SK-N-SH treated with all-trans-retinoic acid at 6 μM for 48 hours (cell line): ENCODE measurements around the gene SLCO1A2.

Experiments used
- ATAC-seq: fragments of 200-7000 bp; cut with Tn5 transposase; 3 replicates; pipeline ENCODE4 v1.9.1; 2020; ENCODE audit warnings: mild to moderate bottlenecking, moderate library complexity
- ARNTL ChIP-seq: fragments of 450-650 bp; formaldehyde crosslinking; IDR thresholded peaks from 2 replicates; pipeline ENCODE4 v1.5.0; 2020; ENCODE audit warnings: low read depth, mild to moderate bottlenecking, moderate library complexity, borderline replicate concordance
- BACH2 ChIP-seq: fragments of 250-450 bp; sonication (Bioruptor Pico); IDR thresholded peaks from 2 replicates; pipeline ENCODE4 v1.9.0; 2021; ENCODE audit warnings: mild to moderate bottlenecking, borderline replicate concordance
- CSDC2 ChIP-seq: fragments of 250-450 bp; sonication (Bioruptor Pico); IDR thresholded peaks from 2 replicates; pipeline ENCODE4 v1.5.0; 2020; ENCODE audit warnings: mild to moderate bottlenecking, moderate library complexity
- ESRRG ChIP-seq: fragments of 250-450 bp; sonication (Bioruptor Pico); IDR thresholded peaks from 2 replicates; pipeline ENCODE4 v1.6.1; 2021; ENCODE audit warnings: mild to moderate bottlenecking
- ISL1 ChIP-seq: fragments of 250-450 bp; sonication (Bioruptor Pico); IDR thresholded peaks from 2 replicates; pipeline ENCODE4 v2.1.2; 2022; ENCODE audit warnings: mild to moderate bottlenecking, moderate library complexity
- OSR1 ChIP-seq: fragments of 250-450 bp; sonication (Bioruptor Pico); IDR thresholded peaks from 2 replicates; pipeline ENCODE4 v1.8.0; 2022; ENCODE audit warnings: moderate library complexity, mild to moderate bottlenecking, inconsistent platforms
- PATZ1 ChIP-seq: fragments of 250-450 bp; sonication (Bioruptor Pico); IDR thresholded peaks from 2 replicates; pipeline ENCODE4 v1.8.0; 2020; ENCODE audit warnings: mild to moderate bottlenecking, moderate library complexity, borderline replicate concordance
- POU6F1 ChIP-seq: fragments of 250-450 bp; sonication (Bioruptor Pico); IDR thresholded peaks from 2 replicates; pipeline ENCODE4 v1.8.0; 2021; ENCODE audit warnings: low read depth, mild to moderate bottlenecking, moderate library complexity, borderline replicate concordance
- RARB ChIP-seq: fragments of 250-450 bp; sonication (Bioruptor Pico); IDR thresholded peaks from 2 replicates; pipeline ENCODE4 v1.8.0; 2021; ENCODE audit warnings: mild to moderate bottlenecking, moderate library complexity
- TOX ChIP-seq: fragments of 250-450 bp; sonication (Bioruptor Pico); IDR thresholded peaks from 2 replicates; pipeline ENCODE4 v1.8.0; 2021; ENCODE audit warnings: mild to moderate bottlenecking, moderate library complexity, borderline replicate concordance
- ZC3H10 ChIP-seq: fragments of 250-450 bp; sonication (Bioruptor Pico); IDR thresholded peaks from 2 replicates; pipeline ENCODE4 v1.5.1; 2021; ENCODE audit warnings: mild to moderate bottlenecking, moderate library complexity
- ZFP3 ChIP-seq: fragments of 250-450 bp; sonication (Bioruptor Pico); IDR thresholded peaks from 2 replicates; pipeline ENCODE4 v1.5.0; 2020; ENCODE audit warnings: mild to moderate bottlenecking, moderate library complexity
- ZNF565 ChIP-seq: fragments of 450-650 bp; formaldehyde crosslinking; conservative IDR thresholded peaks from 2 replicates; pipeline ENCODE4 v1.5.0; 2020; ENCODE audit warnings: low read depth, mild to moderate bottlenecking, moderate library complexity
- ZNF70 ChIP-seq: fragments of 450-650 bp; formaldehyde crosslinking; IDR thresholded peaks from 2 replicates; pipeline ENCODE4 v1.5.0; 2020; ENCODE audit warnings: mild to moderate bottlenecking, moderate library complexity
- ZNF8 ChIP-seq: fragments of 450-650 bp; formaldehyde crosslinking; IDR thresholded peaks from 2 replicates; pipeline ENCODE4 v1.5.0; 2020; ENCODE audit warnings: mild to moderate bottlenecking, moderate library complexity
- TF ChIP-seq, protein P1 (sequence below): fragments of 250-450 bp; sonication (Bioruptor Pico); IDR thresholded peaks from 2 replicates; pipeline ENCODE4 v1.5.1; 2021; ENCODE audit warnings: mild to moderate bottlenecking, moderate library complexity
- TF ChIP-seq, protein P2 (sequence below): fragments of 250-450 bp; sonication (Bioruptor Pico); IDR thresholded peaks from 2 replicates; pipeline ENCODE4 v1.5.1; 2020; ENCODE audit warnings: low read depth, mild to moderate bottlenecking, moderate library complexity
- TF ChIP-seq, protein P3 (sequence below): fragments of 250-450 bp; sonication (Bioruptor Pico); IDR thresholded peaks from 2 replicates; pipeline ENCODE4 v1.5.0; 2020; ENCODE audit warnings: mild to moderate bottlenecking, moderate library complexity

The SLCO1A2 gene

GRCh38 chr12:21337959-21338744, 3.4 kb upstream of the SLCO1A2 start:
- no peak for TF ChIP-seq ARNTL
- no peak for TF ChIP-seq OSR1 (CRISPR knock-in tag)
- no peak for TF ChIP-seq POU6F1 (CRISPR knock-in tag)
- no peak for TF ChIP-seq CSDC2
- TF ChIP-seq, protein P1, sequence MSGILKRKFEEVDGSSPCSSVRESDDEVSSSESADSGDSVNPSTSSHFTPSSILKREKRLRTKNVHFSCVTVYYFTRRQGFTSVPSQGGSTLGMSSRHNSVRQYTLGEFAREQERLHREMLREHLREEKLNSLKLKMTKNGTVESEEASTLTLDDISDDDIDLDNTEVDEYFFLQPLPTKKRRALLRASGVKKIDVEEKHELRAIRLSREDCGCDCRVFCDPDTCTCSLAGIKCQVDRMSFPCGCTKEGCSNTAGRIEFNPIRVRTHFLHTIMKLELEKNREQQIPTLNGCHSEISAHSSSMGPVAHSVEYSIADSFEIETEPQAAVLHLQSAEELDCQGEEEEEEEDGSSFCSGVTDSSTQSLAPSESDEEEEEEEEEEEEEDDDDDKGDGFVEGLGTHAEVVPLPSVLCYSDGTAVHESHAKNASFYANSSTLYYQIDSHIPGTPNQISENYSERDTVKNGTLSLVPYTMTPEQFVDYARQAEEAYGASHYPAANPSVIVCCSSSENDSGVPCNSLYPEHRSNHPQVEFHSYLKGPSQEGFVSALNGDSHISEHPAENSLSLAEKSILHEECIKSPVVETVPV (CRISPR knock-in tag), result no peak
- no peak for TF ChIP-seq ZC3H10
- no peak for TF ChIP-seq RARB (CRISPR knock-in tag)
- no peak for TF ChIP-seq ZNF565 (CRISPR knock-in tag)
- TF ChIP-seq TOX, result no peak
- TF ChIP-seq ZNF8 (CRISPR knock-in tag), result no peak
- TF ChIP-seq BACH2, result no peak
- TF ChIP-seq, protein P2, sequence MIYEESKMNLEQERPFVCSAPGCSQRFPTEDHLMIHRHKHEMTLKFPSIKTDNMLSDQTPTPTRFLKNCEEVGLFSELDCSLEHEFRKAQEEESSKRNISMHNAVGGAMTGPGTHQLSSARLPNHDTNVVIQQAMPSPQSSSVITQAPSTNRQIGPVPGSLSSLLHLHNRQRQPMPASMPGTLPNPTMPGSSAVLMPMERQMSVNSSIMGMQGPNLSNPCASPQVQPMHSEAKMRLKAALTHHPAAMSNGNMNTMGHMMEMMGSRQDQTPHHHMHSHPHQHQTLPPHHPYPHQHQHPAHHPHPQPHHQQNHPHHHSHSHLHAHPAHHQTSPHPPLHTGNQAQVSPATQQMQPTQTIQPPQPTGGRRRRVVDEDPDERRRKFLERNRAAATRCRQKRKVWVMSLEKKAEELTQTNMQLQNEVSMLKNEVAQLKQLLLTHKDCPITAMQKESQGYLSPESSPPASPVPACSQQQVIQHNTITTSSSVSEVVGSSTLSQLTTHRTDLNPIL (CRISPR knock-in tag), result no peak
- TF ChIP-seq, protein P3, sequence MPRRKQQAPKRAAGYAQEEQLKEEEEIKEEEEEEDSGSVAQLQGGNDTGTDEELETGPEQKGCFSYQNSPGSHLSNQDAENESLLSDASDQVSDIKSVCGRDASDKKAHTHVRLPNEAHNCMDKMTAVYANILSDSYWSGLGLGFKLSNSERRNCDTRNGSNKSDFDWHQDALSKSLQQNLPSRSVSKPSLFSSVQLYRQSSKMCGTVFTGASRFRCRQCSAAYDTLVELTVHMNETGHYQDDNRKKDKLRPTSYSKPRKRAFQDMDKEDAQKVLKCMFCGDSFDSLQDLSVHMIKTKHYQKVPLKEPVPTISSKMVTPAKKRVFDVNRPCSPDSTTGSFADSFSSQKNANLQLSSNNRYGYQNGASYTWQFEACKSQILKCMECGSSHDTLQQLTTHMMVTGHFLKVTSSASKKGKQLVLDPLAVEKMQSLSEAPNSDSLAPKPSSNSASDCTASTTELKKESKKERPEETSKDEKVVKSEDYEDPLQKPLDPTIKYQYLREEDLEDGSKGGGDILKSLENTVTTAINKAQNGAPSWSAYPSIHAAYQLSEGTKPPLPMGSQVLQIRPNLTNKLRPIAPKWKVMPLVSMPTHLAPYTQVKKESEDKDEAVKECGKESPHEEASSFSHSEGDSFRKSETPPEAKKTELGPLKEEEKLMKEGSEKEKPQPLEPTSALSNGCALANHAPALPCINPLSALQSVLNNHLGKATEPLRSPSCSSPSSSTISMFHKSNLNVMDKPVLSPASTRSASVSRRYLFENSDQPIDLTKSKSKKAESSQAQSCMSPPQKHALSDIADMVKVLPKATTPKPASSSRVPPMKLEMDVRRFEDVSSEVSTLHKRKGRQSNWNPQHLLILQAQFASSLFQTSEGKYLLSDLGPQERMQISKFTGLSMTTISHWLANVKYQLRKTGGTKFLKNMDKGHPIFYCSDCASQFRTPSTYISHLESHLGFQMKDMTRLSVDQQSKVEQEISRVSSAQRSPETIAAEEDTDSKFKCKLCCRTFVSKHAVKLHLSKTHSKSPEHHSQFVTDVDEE (CRISPR knock-in tag), result no peak
- no peak for TF ChIP-seq PATZ1
- no peak for ATAC-seq

GRCh38 chr12:21337453-21337852, 2.7 kb upstream of the SLCO1A2 start:
- no peak for ATAC-seq
- TF ChIP-seq ZC3H10 (no peak), ISL1 (no peak), RARB (CRISPR knock-in tag) (no peak), OSR1 (CRISPR knock-in tag) (no peak), BACH2 (no peak), ZNF8 (CRISPR knock-in tag) (no peak), POU6F1 (CRISPR knock-in tag) (no peak), TOX (no peak), ZNF70 (CRISPR knock-in tag) (no peak), PATZ1 (no peak), ESRRG (no peak), ZFP3 (CRISPR knock-in tag) (no peak)
- TF ChIP-seq, protein P3 (CRISPR knock-in tag), result no peak
